ENCODE data around the gene ASB2.

Gene ASB2

GRCh38 chr14:94000267-94000666 is 23.9 kb upstream of the ASB2 start:
- DNase-seq = no peak

GRCh38 chr14:93999573-93999972 is 23.2 kb upstream of the ASB2 start:
- DNase-seq = no peak

GRCh38 chr14:93998871-93999403 is 22.6 kb upstream of the ASB2 start:
- no peak for DNase-seq

- no peak for DNase-seq
Measured at GRCh38 chr14:93997916-93998870, 21.8 kb upstream of the ASB2 start.

- DNase-seq = no peak
Measured at GRCh38 chr14:93997082-93997481, 20.7 kb upstream of the ASB2 start, which contains the start of gene CCDC197. Gene CCDC197 (plus strand): TSS chr14:93997301. CDS start chr14:93998132, 831 bp downstream.

- DNase-seq = no peak
Measured at GRCh38 chr14:93996130-93996695, 19.8 kb upstream of the ASB2 start.

- DNase-seq = peak; percentile 67
Measured at GRCh38 chr14:93994919-93995682, 18.7 kb upstream of the ASB2 start.

GRCh38 chr14:93993382-93993781 is 17.0 kb upstream of the ASB2 start:
- DNase-seq = no peak

GRCh38 chr14:93991649-93992048 is 15.3 kb upstream of the ASB2 start:
- no peak for DNase-seq

GRCh38 chr14:93991212-93991611 is 14.8 kb upstream of the ASB2 start:
- DNase-seq = no peak

- DNase-seq = no peak
Measured at GRCh38 chr14:93989939-93990338, 13.6 kb upstream of the ASB2 start.

- DNase-seq = no peak
Measured at GRCh38 chr14:93987815-93988476, 11.6 kb upstream of the ASB2 start.

- DNase-seq = no peak
Measured at GRCh38 chr14:93987376-93987775, 11.0 kb upstream of the ASB2 start.

- DNase-seq = no peak
Measured at GRCh38 chr14:93986955-93987354, 10.6 kb upstream of the ASB2 start.

GRCh38 chr14:93984987-93985410 is 8.6 kb upstream of the ASB2 start:
- peak; percentile 89 for DNase-seq

- DNase-seq = peak; percentile 26
Measured at GRCh38 chr14:93984070-93984469, 7.7 kb upstream of the ASB2 start.

GRCh38 chr14:93982230-93983007 is 6.0 kb upstream of the ASB2 start:
- no peak for DNase-seq

GRCh38 chr14:93981316-93982229 is 5.2 kb upstream of the ASB2 start:
- no peak for DNase-seq

GRCh38 chr14:93980456-93981201 is 4.3 kb upstream of the ASB2 start:
- no peak for DNase-seq

GRCh38 chr14:93978735-93979134 is 2.4 kb upstream of the ASB2 start:
- DNase-seq = no peak
